B cell (primary cell): ENCODE measurements around the gene PCSK6. TPM values are rescaled to one million over a fixed set of nuclear protein-coding genes. Genes with fewer than 3 reads are reported as not detected.
A peak's percentile ranks its signal among the peaks of the same experiment; 100 is the strongest.

ENCODE experiments used
- ATAC-seq: fragments of 200-7000 bp; cut with Tn5 transposase; one replicate; pipeline ENCODE4 v1.10.0; 2021; ENCODE audit warnings: low read depth, mild to moderate bottlenecking, moderate number of reproducible peaks, moderate library complexity
- CTCF ChIA-PET: fragments of 350-600 bp; sonication (Branson Sonifier 250); formaldehyde crosslinking; loops from one replicate; lab custom pipeline; 2021; ENCODE audit warnings: antibody characterized with exemption, inconsistent platforms; lab: Charles Lee
- POLR2A ChIA-PET: fragments of 350-600 bp; sonication (Branson Sonifier 250); formaldehyde crosslinking; loops from one replicate; lab custom pipeline; 2021; ENCODE audit warnings: antibody characterized with exemption; lab: Charles Lee
- DNase-seq: peaks from one replicate; pipeline ENCODE4 v3.0.0; 2013
- H2AFZ ChIP-seq: 2 replicates; pipeline ENCODE4 v1.6.1; 2012; ENCODE audit warnings: mild to moderate bottlenecking, low read depth, low read length; ENCODE audit not compliant: insufficient read depth, poor library complexity, severe bottlenecking
- H3K27ac ChIP-seq, 2 donors: 1 replicate in 1 of 2; 2 replicates in 1 of 2; pipeline ENCODE4 v1.5.1; 2012 to 2013; ENCODE audit warnings: low read length in 2 of 2, mild to moderate bottlenecking in 2 of 2, moderate library complexity in 1 of 2
- H3K27me3 ChIP-seq, 4 experiments: fragments of 200-600 bp in 1 of 4; sonication (generic) in 1 of 4; replicated peaks in 1 of 4; 1 replicate in 2 of 4; 2 replicates in 2 of 4; pipeline versions ENCODE4 v1.6.1 to v1.7.0; 2013 to 2016; ENCODE audit warnings: low read length in 3 of 4, mild to moderate bottlenecking in 2 of 4, mixed read lengths in 1 of 4, moderate library complexity in 1 of 4; ENCODE audit not compliant: insufficient read depth in 4 of 4, control insufficient read depth in 3 of 4; ENCODE audit errors: control extremely low read depth in 1 of 4
- H3K36me3 ChIP-seq, 2 experiments: replicated peaks in 1 of 2; 1 replicate in 1 of 2; 2 replicates in 1 of 2; pipeline versions ENCODE4 v1.6.1 to v1.7.1; 2013; ENCODE audit warnings: low read length in 1 of 2; ENCODE audit not compliant: insufficient read depth in 2 of 2, control insufficient read depth in 1 of 2; ENCODE audit errors: control extremely low read depth in 1 of 2, extremely low read depth in 1 of 2
- H3K4me1 ChIP-seq, 2 donors: fragments of 200-600 bp in 1 of 2; sonication (generic) in 1 of 2; 1 replicate in 1 of 2; 2 replicates in 1 of 2; pipeline versions ENCODE4 v1.5.1 to v1.6.1; 2013 to 2017; ENCODE audit warnings: low read length in 2 of 2; ENCODE audit not compliant: control insufficient read depth in 2 of 2, insufficient read depth in 2 of 2
- H3K4me2 ChIP-seq: replicated peaks from 2 replicates; pipeline ENCODE3; 2012; ENCODE audit warnings: mild to moderate bottlenecking, low read depth, low read length; ENCODE audit not compliant: poor library complexity, severe bottlenecking
- H3K4me3 ChIP-seq, 5 experiments: fragments of 200-600 bp in 1 of 5; sonication (generic) in 1 of 5; 1 replicate in 3 of 5; 2 replicates in 2 of 5; pipeline versions ENCODE4 v1.5.1 to v1.7.0; 2011 to 2016; ENCODE audit warnings: low read length in 4 of 5, mild to moderate bottlenecking in 4 of 5, low read depth in 2 of 5, control low read depth in 1 of 5, moderate library complexity in 1 of 5; ENCODE audit not compliant: insufficient read depth in 1 of 5; ENCODE audit errors: control extremely low read depth in 1 of 5, extremely low read depth in 1 of 5
- H3K79me2 ChIP-seq: fragments of 200-600 bp; sonication (generic); one replicate; pipeline ENCODE4 v1.6.0; 2016; ENCODE audit warnings: low read length; ENCODE audit not compliant: control insufficient read depth, insufficient read depth
- H3K9ac ChIP-seq: fragments of 200-600 bp; sonication (generic); 2 replicates; pipeline ENCODE4 v1.6.1; 2017; ENCODE audit warnings: mild to moderate bottlenecking, low read length, moderate library complexity
- H3K9me3 ChIP-seq, 3 donors: one replicate each; pipeline versions ENCODE4 v1.6.1 to v1.7.1; 2013; ENCODE audit warnings: low read length in 2 of 3; ENCODE audit not compliant: control insufficient read depth in 2 of 3, insufficient read depth in 1 of 3; ENCODE audit errors: control extremely low read depth in 1 of 3
- H4K20me1 ChIP-seq: 2 replicates; pipeline ENCODE4 v1.6.0; 2012; ENCODE audit warnings: mild to moderate bottlenecking, low read length; ENCODE audit not compliant: insufficient read depth, control insufficient read depth, poor library complexity, severe bottlenecking
- H3K27ac Mint-ChIP-seq: one replicate; pipeline ENCODE4 v1.8.0; 2021; ENCODE audit warnings: mixed read lengths
- H3K27me3 Mint-ChIP-seq: one replicate; pipeline ENCODE4 v1.8.0; 2021; ENCODE audit warnings: mixed read lengths
- H3K4me1 Mint-ChIP-seq: one replicate; pipeline ENCODE4 v1.8.0; 2021; ENCODE audit warnings: mixed read lengths
- H3K4me3 Mint-ChIP-seq: one replicate; pipeline ENCODE4 v1.8.0; 2021; ENCODE audit warnings: mixed read lengths
- H3K9me3 Mint-ChIP-seq: one replicate; pipeline ENCODE4 v1.8.0; 2022; ENCODE audit warnings: mixed read lengths; ENCODE audit not compliant: insufficient read depth
- EZH2 ChIP-seq: IDR thresholded peaks from 2 replicates; pipeline ENCODE4 v1.6.1; 2012; ENCODE audit warnings: borderline replicate concordance, low read depth, mild to moderate bottlenecking, moderate library complexity, low read length; ENCODE audit not compliant: insufficient read depth, poor library complexity, severe bottlenecking
- WGBS: methylation state at CpG from one replicate; pipeline ENCODE4 v1.1.5; 2013; ENCODE audit warnings: missing lambda C conversion rate; ENCODE audit not compliant: insufficient coverage; 5-methylcytosine and 5-hydroxymethylcytosine counted together
- intact Hi-C: fragments of 100-400 bp; cut with micrococcal nuclease; formaldehyde crosslinking; loops from one replicate; pipeline ENCODE4 v1.10.0; 2022
- polyA plus RNA-seq: library from polyadenylated mRNA; depleted of rRNA; stranded (reverse); fragments of >200 nt; gene quantifications from 2 replicates; pipeline ENCODE4 v1.2.3, GENCODE V29; 2012
- total RNA-seq, 2 donors: library from RNA; stranded (reverse); fragments of 120-200 nt in 1 of 2; gene quantifications; 1 replicate in 1 of 2; 2 replicates in 1 of 2; pipeline versions ENCODE4 v1.2.3 to v1.2.4, GENCODE V29; 2013 to 2022
- TF ChIP-seq, protein P1 (sequence below): fragments of 200-600 bp; IDR thresholded peaks from one replicate; pipeline ENCODE4 v1.8.0; 2022; ENCODE audit warnings: antibody characterized with exemption, mild to moderate bottlenecking

Gene PCSK6
- total and polyA plus RNA-seq, 2 donors (not counting 1 experiment from before 2014, with no cell fraction given): 0.66 to 1.6 TPM

DNA sequence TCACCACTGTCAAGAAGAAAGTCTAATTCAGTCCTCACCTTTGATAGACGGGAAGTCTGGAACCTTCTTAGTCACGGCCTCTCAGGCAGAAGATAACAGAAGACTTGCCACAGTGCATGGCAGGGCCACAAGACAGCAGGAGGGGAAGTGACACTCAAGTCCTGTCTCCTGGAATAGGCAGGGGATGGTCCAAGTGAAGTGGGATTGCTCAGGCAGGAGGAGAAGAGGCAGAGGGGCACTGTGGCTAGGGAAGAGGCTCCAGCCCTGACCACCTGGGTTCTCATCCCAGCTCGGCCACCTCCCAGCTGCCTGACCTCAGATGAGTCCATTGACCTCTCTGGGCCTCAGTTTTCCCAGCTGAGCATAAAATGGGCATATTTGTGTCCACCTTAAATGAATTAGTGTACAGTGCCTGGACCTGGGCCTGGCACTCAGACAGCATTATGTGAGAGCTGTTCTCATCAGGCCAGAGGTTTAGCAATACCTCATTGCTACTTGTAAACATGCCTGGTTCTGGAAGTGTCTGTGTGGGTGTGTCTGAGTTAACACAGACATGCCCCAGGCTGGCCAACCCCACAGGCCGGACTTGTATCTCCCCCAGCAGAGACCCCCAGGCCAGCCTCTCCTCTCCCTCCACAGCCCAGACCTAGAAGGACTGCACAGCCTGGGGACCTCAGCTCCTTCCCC is 11.5 kb upstream of the PCSK6 start:
- POLR2A ChIA-PET: no interaction called here
- Histone ChIP-seq H4K20me1 (no peaks in the 10 kb centered on the region), H3K27me3 (peaks cover 0 to 32% (median 2%) of the 10 kb centered on the region in 4 experiments), H3K27ac (no peak overlapping the region), H3K4me3 (no peak overlapping the region), H3K4me2 (peak overlapping the region; percentile 65), H3K36me3 (no peaks in the 10 kb centered on the region), H2AFZ (peak overlapping the region; percentile 65), H3K4me1 (peaks cover 21 to 22% of the 10 kb centered on the region in 2 donors), H3K9me3 (peaks cover 0 to 8% (median 0%) of the 10 kb centered on the region in 3 donors), H3K79me2 (no peaks in the 10 kb centered on the region), H3K9ac (no peak overlapping the region)
- Mint-ChIP-seq H3K4me1 (peaks cover 30% of the 10 kb centered on the region), H3K4me3 (peak overlapping the region; percentile 19), H3K27ac (no peak overlapping the region), H3K9me3 (no peaks in the 10 kb centered on the region), H3K27me3 (peaks cover 48% of the 10 kb centered on the region)
- TF ChIP-seq EZH2: no peak
- TF ChIP-seq, protein P1, sequence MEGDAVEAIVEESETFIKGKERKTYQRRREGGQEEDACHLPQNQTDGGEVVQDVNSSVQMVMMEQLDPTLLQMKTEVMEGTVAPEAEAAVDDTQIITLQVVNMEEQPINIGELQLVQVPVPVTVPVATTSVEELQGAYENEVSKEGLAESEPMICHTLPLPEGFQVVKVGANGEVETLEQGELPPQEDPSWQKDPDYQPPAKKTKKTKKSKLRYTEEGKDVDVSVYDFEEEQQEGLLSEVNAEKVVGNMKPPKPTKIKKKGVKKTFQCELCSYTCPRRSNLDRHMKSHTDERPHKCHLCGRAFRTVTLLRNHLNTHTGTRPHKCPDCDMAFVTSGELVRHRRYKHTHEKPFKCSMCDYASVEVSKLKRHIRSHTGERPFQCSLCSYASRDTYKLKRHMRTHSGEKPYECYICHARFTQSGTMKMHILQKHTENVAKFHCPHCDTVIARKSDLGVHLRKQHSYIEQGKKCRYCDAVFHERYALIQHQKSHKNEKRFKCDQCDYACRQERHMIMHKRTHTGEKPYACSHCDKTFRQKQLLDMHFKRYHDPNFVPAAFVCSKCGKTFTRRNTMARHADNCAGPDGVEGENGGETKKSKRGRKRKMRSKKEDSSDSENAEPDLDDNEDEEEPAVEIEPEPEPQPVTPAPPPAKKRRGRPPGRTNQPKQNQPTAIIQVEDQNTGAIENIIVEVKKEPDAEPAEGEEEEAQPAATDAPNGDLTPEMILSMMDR: no peak
- CTCF ChIA-PET: interaction anchor here (0.7 to 2.2 kb wide), 6 partner anchors 198 to 212 kb away, joined by 3 to 9 read pairs (median 5); no protein-coding TSS in a partner anchor
- no peak for DNase-seq
- ATAC-seq: no peak
- intact Hi-C loops: no loop called here
- WGBS: 50% methylated on average over 3 of the region's 4 CpGs
